MM.1S (cell line): ENCODE data around the gene LRIG2.

Source experiments
- DNase-seq: peaks from one replicate; pipeline ENCODE4 v3.0.0-alpha.2; 2015
- H2AFZ ChIP-seq: fragments of 300-600 bp; sonication (generic); 2 replicates; pipeline ENCODE4 v1.6.0; 2016; ENCODE audit warnings: antibody characterized with exemption, low read length
- H3F3A ChIP-seq: fragments of 300-600 bp; sonication (generic); 2 replicates; pipeline ENCODE4 v1.6.1; 2016; ENCODE audit warnings: mild to moderate bottlenecking, antibody characterized with exemption, low read length, moderate library complexity, mixed read lengths; ENCODE audit not compliant: insufficient read depth
- H3K27ac ChIP-seq: fragments of 300-600 bp; sonication (generic); 2 replicates; pipeline ENCODE4 v1.5.1; 2016; ENCODE audit warnings: mild to moderate bottlenecking, low read length
- H3K27me3 ChIP-seq: fragments of 300-600 bp; sonication (generic); replicated peaks from 2 replicates; pipeline ENCODE4 v1.6.0; 2016; ENCODE audit warnings: low read length; ENCODE audit not compliant: insufficient read depth
- H3K36me3 ChIP-seq: fragments of 300-600 bp; sonication (generic); replicated peaks from 2 replicates; pipeline ENCODE4 v1.6.1; 2016; ENCODE audit warnings: mild to moderate bottlenecking, low read length, mixed read lengths; ENCODE audit not compliant: insufficient read depth
- H3K4me1 ChIP-seq: fragments of 300-600 bp; sonication (generic); 2 replicates; pipeline ENCODE4 v1.6.1; 2016; ENCODE audit warnings: low read length, mixed read lengths
- H3K4me2 ChIP-seq: fragments of 300-600 bp; sonication (generic); 2 replicates; pipeline ENCODE4 v1.6.0; 2016; ENCODE audit warnings: low read depth, low read length
- H3K4me3 ChIP-seq: fragments of 300-600 bp; sonication (generic); 2 replicates; pipeline ENCODE4 v1.5.1; 2016; ENCODE audit warnings: low read length, mixed read lengths
- H3K79me2 ChIP-seq: fragments of 300-600 bp; sonication (generic); 2 replicates; pipeline ENCODE4 v1.6.1; 2016; ENCODE audit warnings: mixed run types, low read length, mixed read lengths
- H3K9ac ChIP-seq: fragments of 300-600 bp; sonication (generic); 2 replicates; pipeline ENCODE4 v1.6.1; 2016; ENCODE audit warnings: low read length, mixed read lengths
- H3K9me2 ChIP-seq: fragments of 300-600 bp; sonication (generic); replicated peaks from 2 replicates; pipeline ENCODE4 v1.6.1; 2016; ENCODE audit warnings: mild to moderate bottlenecking, low read length, mixed read lengths; ENCODE audit not compliant: insufficient read depth
- H3K9me3 ChIP-seq: fragments of 300-600 bp; sonication (generic); replicated peaks from 2 replicates; pipeline ENCODE4 v1.6.1; 2016; ENCODE audit warnings: mild to moderate bottlenecking, low read length, mixed read lengths; ENCODE audit not compliant: insufficient read depth
- H4K20me1 ChIP-seq: fragments of 300-600 bp; sonication (generic); 2 replicates; pipeline ENCODE4 v1.6.1; 2016; ENCODE audit warnings: mild to moderate bottlenecking, low read length, moderate library complexity, mixed read lengths; ENCODE audit not compliant: insufficient read depth
- CTCF ChIP-seq: fragments of 300-600 bp; sonication (generic); IDR thresholded peaks from 2 replicates; pipeline ENCODE4 v1.5.1; 2016; ENCODE audit warnings: antibody characterized with exemption, low read length, mixed read lengths
- EZH2 ChIP-seq: fragments of 300-600 bp; sonication (generic); optimal IDR thresholded peaks from 2 replicates; pipeline ENCODE3; 2017; ENCODE audit warnings: low read depth, mild to moderate bottlenecking, antibody characterized with exemption, low read length, mixed read lengths
- EZH2phosphoT487 ChIP-seq: fragments of 300-600 bp; sonication (generic); IDR thresholded peaks from 2 replicates; pipeline ENCODE4 v1.6.1; 2018; ENCODE audit warnings: antibody characterized with exemption, low read length

LRIG2 gene

GRCh38 chr1:113086541-113086940 lies 13.5 kb downstream of the LRIG2 start:
- TF ChIP-seq EZH2phosphoT487 = no peak
- no peak for TF ChIP-seq CTCF
- TF ChIP-seq EZH2 = no peak
- no peak overlapping the region for H2AFZ ChIP-seq
- H3K4me1 ChIP-seq = no peaks in the 10 kb centered on the region
- no peaks in the 10 kb centered on the region for H3F3A ChIP-seq
- no peaks in the 10 kb centered on the region for H3K79me2 ChIP-seq
- H3K27ac ChIP-seq = no peak overlapping the region
- no peaks in the 10 kb centered on the region for H3K9me3 ChIP-seq
- H3K36me3 ChIP-seq = no peaks in the 10 kb centered on the region
- H4K20me1 ChIP-seq = no peaks in the 10 kb centered on the region
- no peak overlapping the region for H3K4me3 ChIP-seq
- H3K9ac ChIP-seq = no peak overlapping the region
- no peaks in the 10 kb centered on the region for H3K27me3 ChIP-seq
- H3K9me2 ChIP-seq = no peaks in the 10 kb centered on the region
- no peak for DNase-seq
- no peak overlapping the region for H3K4me2 ChIP-seq

GRCh38 chr1:113088972-113089371 lies 16.0 kb downstream of the LRIG2 start:
- DNase-seq = no peak
- no peaks in the 10 kb centered on the region for H3K9me3 ChIP-seq
- TF ChIP-seq EZH2 (no peak), EZH2phosphoT487 (no peak), CTCF (no peak)
- no peaks in the 10 kb centered on the region for H3K4me1 ChIP-seq
- no peak overlapping the region for H3K9ac ChIP-seq
- no peak overlapping the region for H3K4me3 ChIP-seq
- no peak overlapping the region for H3K4me2 ChIP-seq
- H3K27ac ChIP-seq = no peak overlapping the region
- H3K27me3 ChIP-seq = no peaks in the 10 kb centered on the region
- no peaks in the 10 kb centered on the region for H4K20me1 ChIP-seq
- H3K9me2 ChIP-seq = no peaks in the 10 kb centered on the region
- no peaks in the 10 kb centered on the region for H3K79me2 ChIP-seq
- H3F3A ChIP-seq = no peaks in the 10 kb centered on the region
- no peaks in the 10 kb centered on the region for H3K36me3 ChIP-seq
- H2AFZ ChIP-seq = no peak overlapping the region

GRCh38 chr1:113090051-113090450 lies 17.1 kb downstream of the LRIG2 start:
- H2AFZ ChIP-seq = no peak overlapping the region
- no peaks in the 10 kb centered on the region for H3K27me3 ChIP-seq
- H3K4me2 ChIP-seq = no peak overlapping the region
- no peaks in the 10 kb centered on the region for H4K20me1 ChIP-seq
- TF ChIP-seq CTCF (no peak), EZH2 (no peak), EZH2phosphoT487 (no peak)
- H3K9me2 ChIP-seq = no peaks in the 10 kb centered on the region
- H3K79me2 ChIP-seq = no peaks in the 10 kb centered on the region
- no peaks in the 10 kb centered on the region for H3K4me1 ChIP-seq
- H3K27ac ChIP-seq = no peak overlapping the region
- H3F3A ChIP-seq = no peaks in the 10 kb centered on the region
- H3K36me3 ChIP-seq = no peaks in the 10 kb centered on the region
- H3K9me3 ChIP-seq = no peaks in the 10 kb centered on the region
- H3K9ac ChIP-seq = no peak overlapping the region
- no peak overlapping the region for H3K4me3 ChIP-seq
- DNase-seq = no peak
